H9 (cell line): Measurements from ENCODE around the gene MCHR2. TPM values are rescaled to one million over a fixed set of nuclear protein-coding genes. Genes with fewer than 3 reads are reported as not detected.

Experiments
- DNase-seq: peaks from one replicate; pipeline ENCODE4 v3.0.0-alpha.2; 2017
- H2AFZ ChIP-seq: one replicate; pipeline ENCODE4 v1.6.1; 2013; ENCODE audit warnings: mild to moderate bottlenecking, low read length, control low read depth, moderate library complexity
- H2AK5ac ChIP-seq: 2 replicates; pipeline ENCODE4 v1.6.1; 2013; ENCODE audit warnings: low read length, control low read depth, mixed read lengths; ENCODE audit not compliant: insufficient read length
- H2BK120ac ChIP-seq: one replicate; pipeline ENCODE4 v1.6.1; 2013; ENCODE audit warnings: low read depth, mild to moderate bottlenecking, low read length, control low read depth, inconsistent platforms; ENCODE audit not compliant: poor library complexity, severe bottlenecking
- H2BK12ac ChIP-seq: 2 replicates; pipeline ENCODE4 v1.6.1; 2013; ENCODE audit warnings: low read length, control low read depth, mixed read lengths, low read depth; ENCODE audit not compliant: insufficient read length
- H2BK15ac ChIP-seq: 2 replicates; pipeline ENCODE4 v1.6.1; 2013; ENCODE audit warnings: low read depth, low read length, control low read depth
- H2BK20ac ChIP-seq: one replicate; pipeline ENCODE4 v1.6.1; 2013; ENCODE audit warnings: low read depth, mild to moderate bottlenecking, low read length, control low read depth, inconsistent platforms; ENCODE audit not compliant: poor library complexity, severe bottlenecking
- H2BK5ac ChIP-seq: 2 replicates; pipeline ENCODE4 v1.6.1; 2013; ENCODE audit warnings: low read length, control low read depth, mixed read lengths; ENCODE audit not compliant: insufficient read length
- H3K14ac ChIP-seq: 2 replicates; pipeline ENCODE4 v1.6.1; 2013; ENCODE audit warnings: low read length, control low read depth; ENCODE audit not compliant: insufficient read depth
- H3K18ac ChIP-seq: 2 replicates; pipeline ENCODE4 v1.6.1; 2013; ENCODE audit warnings: low read depth, mild to moderate bottlenecking, mixed read lengths, low read length, control low read depth; ENCODE audit not compliant: insufficient read length
- H3K23ac ChIP-seq: 2 replicates; pipeline ENCODE4 v1.6.1; 2013; ENCODE audit warnings: low read length, control low read depth, mixed read lengths, low read depth; ENCODE audit not compliant: insufficient read length
- H3K23me2 ChIP-seq: 2 replicates; pipeline ENCODE4 v1.6.1; 2013; ENCODE audit warnings: low read depth, mild to moderate bottlenecking, mixed read lengths, low read length, control low read depth; ENCODE audit not compliant: insufficient read length, poor library complexity, severe bottlenecking
- H3K27ac ChIP-seq: 2 replicates; pipeline ENCODE4 v1.5.1; 2013; ENCODE audit warnings: low read length, control low read depth, mixed read lengths, low read depth; ENCODE audit not compliant: insufficient read length
- H3K27me3 ChIP-seq: 2 replicates; pipeline ENCODE4 v1.6.1; 2013; ENCODE audit warnings: low read length, control low read depth, inconsistent platforms; ENCODE audit not compliant: insufficient read depth
- H3K4ac ChIP-seq: 2 replicates; pipeline ENCODE4 v1.6.1; 2013; ENCODE audit warnings: low read depth, mild to moderate bottlenecking, control low read depth, inconsistent platforms, low read length, moderate library complexity
- H3K4me1 ChIP-seq: 2 replicates; pipeline ENCODE4 v1.6.1; 2013; ENCODE audit warnings: low read length, control low read depth, inconsistent platforms; ENCODE audit not compliant: insufficient read depth
- H3K4me2 ChIP-seq: 2 replicates; pipeline ENCODE4 v1.6.1; 2013; ENCODE audit warnings: low read length, control low read depth, mixed read lengths; ENCODE audit not compliant: insufficient read length, insufficient read depth
- H3K56ac ChIP-seq: 2 replicates; pipeline ENCODE4 v1.6.1; 2013; ENCODE audit warnings: low read depth, mild to moderate bottlenecking, mixed read lengths, low read length, control low read depth; ENCODE audit not compliant: insufficient read length
- H3K79me1 ChIP-seq: 2 replicates; pipeline ENCODE4 v1.6.1; 2013; ENCODE audit warnings: low read depth, mild to moderate bottlenecking, moderate library complexity, low read length, control low read depth, inconsistent platforms; ENCODE audit not compliant: insufficient read depth, poor library complexity, severe bottlenecking
- H3K79me2 ChIP-seq: 2 replicates; pipeline ENCODE4 v1.6.1; 2013; ENCODE audit warnings: low read length, control low read depth, inconsistent platforms; ENCODE audit not compliant: insufficient read depth
- H3K9ac ChIP-seq: 2 replicates; pipeline ENCODE4 v1.6.1; 2013; ENCODE audit warnings: low read length, control low read depth, mixed read lengths; ENCODE audit not compliant: insufficient read length; ENCODE audit errors: extremely low read depth
- H3K9me3 ChIP-seq: one replicate; pipeline ENCODE4 v1.6.1; 2013; ENCODE audit warnings: low read depth, low read length, inconsistent platforms; ENCODE audit not compliant: control insufficient read depth
- H3T11ph ChIP-seq: one replicate; pipeline ENCODE4 v1.6.1; 2013; ENCODE audit warnings: mild to moderate bottlenecking, low read length, control low read depth, inconsistent platforms
- H4K20me1 ChIP-seq: one replicate; pipeline ENCODE4 v1.6.1; 2013; ENCODE audit not compliant: control insufficient read depth, insufficient read length, insufficient read depth
- H4K5ac ChIP-seq: 2 replicates; pipeline ENCODE4 v1.6.1; 2013; ENCODE audit warnings: low read depth, mild to moderate bottlenecking, mixed read lengths, low read length, control low read depth; ENCODE audit not compliant: insufficient read length
- H4K8ac ChIP-seq: replicated peaks from 2 replicates; pipeline ENCODE4 v1.6.1; 2013; ENCODE audit warnings: low read length, control low read depth, mixed read lengths, low read depth; ENCODE audit not compliant: insufficient read length
- H4K91ac ChIP-seq: 2 replicates; pipeline ENCODE4 v1.6.1; 2013; ENCODE audit warnings: low read depth, mild to moderate bottlenecking, moderate library complexity, mixed read lengths, low read length, control low read depth; ENCODE audit not compliant: insufficient read length
- H3K27ac Mint-ChIP-seq, 3 experiments: 2 replicates in 2 of 3; 3 replicates in 1 of 3; pipeline ENCODE4 v1.8.0; 2020 to 2021; ENCODE audit warnings: mixed read lengths in 3 of 3, mild to moderate bottlenecking in 1 of 3, moderate library complexity in 1 of 3
- H3K27me3 Mint-ChIP-seq: 2 replicates; pipeline ENCODE4 v1.8.0; 2021; ENCODE audit warnings: low read depth, mild to moderate bottlenecking, moderate library complexity, mixed read lengths
- H3K36me3 Mint-ChIP-seq, 3 experiments: 2 replicates in 2 of 3; 3 replicates in 1 of 3; pipeline ENCODE4 v1.8.0; 2020 to 2021; ENCODE audit warnings: low read depth in 3 of 3, mixed read lengths in 3 of 3; ENCODE audit not compliant: insufficient read depth in 1 of 3
- H3K4me1 Mint-ChIP-seq, 2 experiments: 2 replicates each; pipeline ENCODE4 v1.8.0; 2020; ENCODE audit warnings: mixed read lengths in 2 of 2
- H3K4me3 Mint-ChIP-seq, 2 experiments: 2 replicates in 1 of 2; 3 replicates in 1 of 2; pipeline ENCODE4 v1.8.0; 2020 to 2021; ENCODE audit warnings: mild to moderate bottlenecking in 2 of 2, mixed read lengths in 2 of 2, moderate library complexity in 1 of 2
- H3K9me3 Mint-ChIP-seq, 2 experiments: 2 replicates in 1 of 2; 3 replicates in 1 of 2; pipeline ENCODE4 v1.8.0; 2020; ENCODE audit warnings: mild to moderate bottlenecking in 2 of 2, mixed read lengths in 2 of 2, moderate library complexity in 1 of 2
- WGBS: extraction: QIAGEN DNeasy Blood & Tissue Kit; methylation state at CpG from one replicate; pipeline ENCODE4 v1.1.7; 2013; ENCODE audit warnings: missing lambda C conversion rate, low lambda C conversion rate, mixed read lengths; ENCODE audit not compliant: insufficient read length; ENCODE audit errors: extremely low coverage; 5-methylcytosine and 5-hydroxymethylcytosine counted together
- total RNA-seq: library from RNA; stranded (reverse); gene quantifications from 2 replicates; pipeline ENCODE4 v1.2.1, GENCODE V29; 2021
- TF ChIP-seq, protein P1 (sequence below): fragments of 200-600 bp; sonication (generic); conservative IDR thresholded peaks from 3 replicates; pipeline ENCODE4 v1.8.0; 2021; ENCODE audit warnings: antibody characterized with exemption, mild to moderate bottlenecking

MCHR2 gene
- total RNA-seq, 1 experiment from 2014 or later, result not detected

DNA sequence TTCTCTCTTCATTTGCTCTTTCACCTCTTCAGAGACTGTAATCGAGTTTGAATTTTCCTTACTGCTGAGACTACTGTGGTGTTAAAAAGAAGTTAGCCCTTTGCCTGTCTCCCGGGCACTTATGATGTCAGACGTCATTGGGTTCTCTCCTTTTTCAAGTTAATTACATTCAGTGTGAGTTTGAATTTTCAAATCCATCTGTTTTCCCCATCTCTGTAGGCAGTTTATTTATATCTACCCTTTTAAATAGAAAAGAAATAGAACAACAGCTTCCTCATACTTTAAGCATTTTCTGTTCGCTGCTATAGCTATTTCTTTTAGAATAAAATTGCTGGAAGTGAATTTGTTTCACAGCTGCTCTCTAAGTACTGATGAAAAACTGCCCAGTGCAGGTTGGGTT is 81.4 kb downstream of the MCHR2 start:
- no peak overlapping the region for H3K27ac Mint-ChIP-seq
- no peak overlapping the region for H2BK12ac ChIP-seq
- no peaks in the 10 kb centered on the region for H4K20me1 ChIP-seq
- no peak overlapping the region for H4K5ac ChIP-seq
- no peak overlapping the region for H2BK120ac ChIP-seq
- no peak overlapping the region for H2AFZ ChIP-seq
- no peak overlapping the region for H3K4ac ChIP-seq
- H3K4me1 ChIP-seq, result no peaks in the 10 kb centered on the region
- no peak overlapping the region for H2BK15ac ChIP-seq
- H3K79me2 ChIP-seq, result no peaks in the 10 kb centered on the region
- H2AK5ac ChIP-seq, result no peak overlapping the region
- H3K4me1 Mint-ChIP-seq, result 0 out of 4 replicates have a peak, but pooled peaks cover 0 to 3% of the 10 kb centered on the region in 2 experiments
- WGBS, result no CpG with 5 or more reads among the region's 4 CpGs
- no peak overlapping the region for H3K4me2 ChIP-seq
- H3K56ac ChIP-seq, result no peak overlapping the region
- no peaks in the 10 kb centered on the region for H3K9me3 Mint-ChIP-seq
- no peak overlapping the region for H3K27ac ChIP-seq
- H3K79me1 ChIP-seq, result no peaks in the 10 kb centered on the region
- no peaks in the 10 kb centered on the region; the same call in 1 of the 2 replicates for H3K27me3 Mint-ChIP-seq
- H3K4me3 Mint-ChIP-seq, result no peak overlapping the region
- no peak overlapping the region for H3K18ac ChIP-seq
- H3K9me3 ChIP-seq, result no peaks in the 10 kb centered on the region
- no peak overlapping the region for H2BK5ac ChIP-seq
- no peak overlapping the region for H4K8ac ChIP-seq
- TF ChIP-seq, protein P1, sequence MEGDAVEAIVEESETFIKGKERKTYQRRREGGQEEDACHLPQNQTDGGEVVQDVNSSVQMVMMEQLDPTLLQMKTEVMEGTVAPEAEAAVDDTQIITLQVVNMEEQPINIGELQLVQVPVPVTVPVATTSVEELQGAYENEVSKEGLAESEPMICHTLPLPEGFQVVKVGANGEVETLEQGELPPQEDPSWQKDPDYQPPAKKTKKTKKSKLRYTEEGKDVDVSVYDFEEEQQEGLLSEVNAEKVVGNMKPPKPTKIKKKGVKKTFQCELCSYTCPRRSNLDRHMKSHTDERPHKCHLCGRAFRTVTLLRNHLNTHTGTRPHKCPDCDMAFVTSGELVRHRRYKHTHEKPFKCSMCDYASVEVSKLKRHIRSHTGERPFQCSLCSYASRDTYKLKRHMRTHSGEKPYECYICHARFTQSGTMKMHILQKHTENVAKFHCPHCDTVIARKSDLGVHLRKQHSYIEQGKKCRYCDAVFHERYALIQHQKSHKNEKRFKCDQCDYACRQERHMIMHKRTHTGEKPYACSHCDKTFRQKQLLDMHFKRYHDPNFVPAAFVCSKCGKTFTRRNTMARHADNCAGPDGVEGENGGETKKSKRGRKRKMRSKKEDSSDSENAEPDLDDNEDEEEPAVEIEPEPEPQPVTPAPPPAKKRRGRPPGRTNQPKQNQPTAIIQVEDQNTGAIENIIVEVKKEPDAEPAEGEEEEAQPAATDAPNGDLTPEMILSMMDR, result no peak
- H3K23me2 ChIP-seq, result no peaks in the 10 kb centered on the region
- no peak overlapping the region for H3T11ph ChIP-seq
- no peak overlapping the region for H3K9ac ChIP-seq
- DNase-seq, result no peak
- no peaks in the 10 kb centered on the region for H3K36me3 Mint-ChIP-seq
- no peak overlapping the region for H3K23ac ChIP-seq
- no peak overlapping the region for H3K14ac ChIP-seq
- no peaks in the 10 kb centered on the region for H3K27me3 ChIP-seq
- H2BK20ac ChIP-seq, result no peak overlapping the region
- no peak overlapping the region for H4K91ac ChIP-seq
